ENCODE measurements around the gene DIP2B. TPM values are rescaled to one million over a fixed set of nuclear protein-coding genes. Genes with fewer than 3 reads are reported as not detected.

Gene DIP2B
- total RNA-seq, 1 experiment from 2014 or later, result 20.0 TPM

DNA sequence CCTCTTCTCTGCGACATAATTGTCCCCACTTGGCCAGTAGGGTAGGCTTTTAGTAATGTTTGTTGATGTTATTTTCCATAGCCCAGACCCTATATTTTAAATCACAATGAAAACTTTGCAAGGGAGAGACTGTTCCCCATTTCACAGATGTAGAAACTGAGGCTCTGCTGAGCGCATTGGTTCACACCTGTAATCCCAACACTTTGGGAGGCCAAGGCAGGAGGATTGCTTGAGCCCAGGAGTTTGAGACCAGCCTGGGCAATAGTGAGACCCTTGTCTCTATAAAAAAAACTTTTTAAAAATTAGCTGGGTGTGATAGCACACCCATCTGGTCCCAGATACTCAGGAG, 114.8 kb downstream of the DIP2B start:
- Histone ChIP-seq H2BK20ac (ENCODE audit: low read depth, low read length, poor library complexity, severe bottlenecking) (no peak overlapping the region), H3K4me2 (ENCODE audit: insufficient read depth, insufficient read length, low read length) (no peak overlapping the region), H2BK120ac (ENCODE audit: low read depth, low read length, poor library complexity, severe bottlenecking) (no peak overlapping the region), H2BK15ac (ENCODE audit: low read depth, low read length) (no peak overlapping the region), H3K27ac (ENCODE audit: insufficient read length, low read depth, low read length) (no peak overlapping the region), H3K4me1 (ENCODE audit: insufficient read depth, low read length) (peaks cover 19% of the 10 kb centered on the region; the same call in 1 of the 2 replicates), H3K9ac (ENCODE audit: extremely low read depth, insufficient read length, low read length) (no peak overlapping the region), H2BK5ac (ENCODE audit: insufficient read length, low read length) (no peak overlapping the region), H2BK12ac (ENCODE audit: insufficient read length, low read depth, low read length) (no peak overlapping the region), H3K23me2 (ENCODE audit: insufficient read length, low read depth, low read length, poor library complexity, severe bottlenecking) (no peaks in the 10 kb centered on the region), H3K79me1 (ENCODE audit: insufficient read depth, low read depth, low read length, poor library complexity, severe bottlenecking) (no peaks in the 10 kb centered on the region), H3K56ac (ENCODE audit: insufficient read length, low read depth, low read length) (no peak overlapping the region), H3K27me3 (ENCODE audit: insufficient read depth, low read length) (no peaks in the 10 kb centered on the region), H4K91ac (ENCODE audit: insufficient read length, low read depth, low read length) (no peak overlapping the region), H3K79me2 (ENCODE audit: insufficient read depth, low read length) (peaks cover 3% of the 10 kb centered on the region; the same call in 1 of the 2 replicates), H3K9me3 (ENCODE audit: control insufficient read depth, low read depth, low read length) (no peaks in the 10 kb centered on the region), H3T11ph (ENCODE audit: low read length) (no peak overlapping the region), H3K23ac (ENCODE audit: insufficient read length, low read depth, low read length) (no peak overlapping the region), H3K4ac (ENCODE audit: low read depth, low read length) (no peak overlapping the region), H4K5ac (ENCODE audit: insufficient read length, low read depth, low read length) (no peak overlapping the region), H3K18ac (ENCODE audit: insufficient read length, low read depth, low read length) (no peak overlapping the region), H3K14ac (ENCODE audit: insufficient read depth, low read length) (no peak overlapping the region), H2AK5ac (ENCODE audit: insufficient read length, low read length) (no peak overlapping the region), H4K8ac (replicated peaks; ENCODE audit: insufficient read length, low read depth, low read length) (no peak overlapping the region), H2AFZ (ENCODE audit: low read length) (no peak overlapping the region), H4K20me1 (ENCODE audit: control insufficient read depth, insufficient read depth, insufficient read length) (no peaks in the 10 kb centered on the region)
- no CpG with 5 or more reads among the region's 2 CpGs for WGBS (ENCODE audit: extremely low coverage, insufficient read length, low lambda C conversion rate)
- Mint-ChIP-seq H3K9me3 (no peaks in the 10 kb centered on the region), H3K27ac (no peak overlapping the region; a peak in 1 of 7 replicates), H3K4me1 (peaks cover 44 to 46% of the 10 kb centered on the region in 2 experiments), H3K27me3 (ENCODE audit: low read depth) (no peaks in the 10 kb centered on the region), H3K36me3 (ENCODE audit: insufficient read depth in 1 of 3, low read depth in 3 of 3) (no peaks in the 10 kb centered on the region), H3K4me3 (no peak overlapping the region)
- DNase-seq, result no peak
- TF ChIP-seq, protein P1, sequence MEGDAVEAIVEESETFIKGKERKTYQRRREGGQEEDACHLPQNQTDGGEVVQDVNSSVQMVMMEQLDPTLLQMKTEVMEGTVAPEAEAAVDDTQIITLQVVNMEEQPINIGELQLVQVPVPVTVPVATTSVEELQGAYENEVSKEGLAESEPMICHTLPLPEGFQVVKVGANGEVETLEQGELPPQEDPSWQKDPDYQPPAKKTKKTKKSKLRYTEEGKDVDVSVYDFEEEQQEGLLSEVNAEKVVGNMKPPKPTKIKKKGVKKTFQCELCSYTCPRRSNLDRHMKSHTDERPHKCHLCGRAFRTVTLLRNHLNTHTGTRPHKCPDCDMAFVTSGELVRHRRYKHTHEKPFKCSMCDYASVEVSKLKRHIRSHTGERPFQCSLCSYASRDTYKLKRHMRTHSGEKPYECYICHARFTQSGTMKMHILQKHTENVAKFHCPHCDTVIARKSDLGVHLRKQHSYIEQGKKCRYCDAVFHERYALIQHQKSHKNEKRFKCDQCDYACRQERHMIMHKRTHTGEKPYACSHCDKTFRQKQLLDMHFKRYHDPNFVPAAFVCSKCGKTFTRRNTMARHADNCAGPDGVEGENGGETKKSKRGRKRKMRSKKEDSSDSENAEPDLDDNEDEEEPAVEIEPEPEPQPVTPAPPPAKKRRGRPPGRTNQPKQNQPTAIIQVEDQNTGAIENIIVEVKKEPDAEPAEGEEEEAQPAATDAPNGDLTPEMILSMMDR (conservative IDR thresholded peaks at IDR 0.05), result no peak

Data from H9 (cell line).